HEK293 (cell line): Measurements from ENCODE around the gene SRCIN1.

ENCODE experiments used
- CTCF ChIA-PET: fragments of 350-600 bp; formaldehyde crosslinking; extraction: SDS; loops from one replicate; lab custom pipeline; 2021; ENCODE audit warnings: antibody characterized with exemption; lab: Yijun Ruan, JAX
- POLR2A ChIA-PET: fragments of 300-600 bp; formaldehyde crosslinking; extraction: SDS; loops from one replicate; lab custom pipeline; 2020; ENCODE audit warnings: antibody characterized with exemption, inconsistent platforms; lab: Yijun Ruan, JAX
- H3K27ac ChIP-seq: fragments of 200-500 bp; sonication (Bioruptor generic); 2 replicates; pipeline ENCODE4 v1.5.1; 2014; ENCODE audit warnings: low read depth, low read length, control low read depth, inconsistent platforms; ENCODE audit errors: extremely low read depth
- H3K36me3 ChIP-seq, 2 experiments: fragments of 200-500 bp in 1 of 2; sonication (Bioruptor generic) in 1 of 2; 1 replicate in 1 of 2; 2 replicates in 1 of 2; pipeline ENCODE4 v1.5.1; 2014 to 2017; ENCODE audit warnings: inconsistent platforms in 2 of 2, low read length in 2 of 2; ENCODE audit not compliant: control insufficient read depth in 2 of 2, insufficient read depth in 1 of 2
- H3K4me1 ChIP-seq: fragments of 200-500 bp; sonication (Bioruptor generic); 2 replicates; pipeline ENCODE4 v1.5.1; 2014; ENCODE audit warnings: mild to moderate bottlenecking, low read length, inconsistent platforms; ENCODE audit not compliant: control insufficient read depth, insufficient read depth
- H3K4me3 ChIP-seq: 2 replicates; pipeline ENCODE4 v1.5.1; 2011; ENCODE audit warnings: low read depth, mild to moderate bottlenecking, control low read depth, low read length, moderate library complexity
- H3K9me3 ChIP-seq: fragments of 200-500 bp; sonication (Bioruptor generic); 2 replicates; pipeline ENCODE4 v1.5.1; 2014; ENCODE audit warnings: low read depth, low read length, inconsistent platforms; ENCODE audit not compliant: control insufficient read depth, insufficient read depth
- ATF2 ChIP-seq: fragments of 450-650 bp; formaldehyde crosslinking; IDR thresholded peaks from 2 replicates; pipeline ENCODE4 v1.5.1; 2016; ENCODE audit warnings: missing biosample characterization, missing genetic modification characterization, low read depth
- FEZF1 ChIP-seq: fragments of 450-650 bp; formaldehyde crosslinking; IDR thresholded peaks from 2 replicates; pipeline ENCODE4 v1.5.1; 2016; ENCODE audit warnings: missing biosample characterization, missing genetic modification characterization
- YY2 ChIP-seq: fragments of 450-650 bp; formaldehyde crosslinking; IDR thresholded peaks from 2 replicates; pipeline ENCODE4 v1.5.1; 2016; ENCODE audit warnings: missing biosample characterization, missing genetic modification characterization
- ZBTB20 ChIP-seq: fragments of 450-650 bp; formaldehyde crosslinking; IDR thresholded peaks from 2 replicates; pipeline ENCODE4 v1.5.1; 2016; ENCODE audit warnings: missing biosample characterization, missing genetic modification characterization
- ZNF211 ChIP-seq: fragments of 450-650 bp; formaldehyde crosslinking; IDR thresholded peaks from 2 replicates; pipeline ENCODE4 v1.5.1; 2016; ENCODE audit warnings: low read depth, missing biosample characterization, missing genetic modification characterization
- ZNF335 ChIP-seq: fragments of 450-650 bp; formaldehyde crosslinking; conservative IDR thresholded peaks from 2 replicates; pipeline ENCODE4 v1.5.1; 2016; ENCODE audit warnings: missing biosample characterization, missing genetic modification characterization
- ZNF621 ChIP-seq: fragments of 450-650 bp; formaldehyde crosslinking; IDR thresholded peaks from 2 replicates; pipeline ENCODE4 v1.5.1; 2017; ENCODE audit warnings: missing biosample characterization, missing genetic modification characterization
- ZNF629 ChIP-seq: fragments of 450-650 bp; formaldehyde crosslinking; IDR thresholded peaks from 2 replicates; pipeline ENCODE4 v1.5.1; 2017; ENCODE audit warnings: missing biosample characterization, missing genetic modification characterization
- ZNF704 ChIP-seq: fragments of 450-650 bp; formaldehyde crosslinking; IDR thresholded peaks from 2 replicates; pipeline ENCODE4 v1.5.1; 2016; ENCODE audit warnings: missing biosample characterization, missing genetic modification characterization
- ZNF777 ChIP-seq: fragments of 450-650 bp; formaldehyde crosslinking; IDR thresholded peaks from 2 replicates; pipeline ENCODE4 v1.5.1; 2017; ENCODE audit warnings: missing biosample characterization, missing genetic modification characterization, borderline replicate concordance
- ZSCAN23 ChIP-seq: fragments of 450-650 bp; formaldehyde crosslinking; IDR thresholded peaks from 2 replicates; pipeline ENCODE4 v1.5.1; 2016; ENCODE audit warnings: missing biosample characterization, missing genetic modification characterization
- TF ChIP-seq, protein P1 (sequence below): fragments of 450-650 bp; formaldehyde crosslinking; IDR thresholded peaks from 2 replicates; pipeline ENCODE4 v1.5.1; 2016; ENCODE audit warnings: missing biosample characterization, missing genetic modification characterization
- TF ChIP-seq, protein P2 (sequence below): fragments of 450-650 bp; formaldehyde crosslinking; IDR thresholded peaks from 2 replicates; pipeline ENCODE4 v1.5.1; 2016; ENCODE audit warnings: missing biosample characterization, missing genetic modification characterization
- TF ChIP-seq, protein P3 (sequence below): fragments of 450-650 bp; formaldehyde crosslinking; conservative IDR thresholded peaks from 2 replicates; pipeline ENCODE4 v1.5.1; 2016; ENCODE audit warnings: low read depth, missing biosample characterization, missing genetic modification characterization

The SRCIN1 gene

GRCh38 chr17:38559051-38559879 is 46.5 kb downstream of the SRCIN1 start (continued):
- TF ChIP-seq, protein P1, sequence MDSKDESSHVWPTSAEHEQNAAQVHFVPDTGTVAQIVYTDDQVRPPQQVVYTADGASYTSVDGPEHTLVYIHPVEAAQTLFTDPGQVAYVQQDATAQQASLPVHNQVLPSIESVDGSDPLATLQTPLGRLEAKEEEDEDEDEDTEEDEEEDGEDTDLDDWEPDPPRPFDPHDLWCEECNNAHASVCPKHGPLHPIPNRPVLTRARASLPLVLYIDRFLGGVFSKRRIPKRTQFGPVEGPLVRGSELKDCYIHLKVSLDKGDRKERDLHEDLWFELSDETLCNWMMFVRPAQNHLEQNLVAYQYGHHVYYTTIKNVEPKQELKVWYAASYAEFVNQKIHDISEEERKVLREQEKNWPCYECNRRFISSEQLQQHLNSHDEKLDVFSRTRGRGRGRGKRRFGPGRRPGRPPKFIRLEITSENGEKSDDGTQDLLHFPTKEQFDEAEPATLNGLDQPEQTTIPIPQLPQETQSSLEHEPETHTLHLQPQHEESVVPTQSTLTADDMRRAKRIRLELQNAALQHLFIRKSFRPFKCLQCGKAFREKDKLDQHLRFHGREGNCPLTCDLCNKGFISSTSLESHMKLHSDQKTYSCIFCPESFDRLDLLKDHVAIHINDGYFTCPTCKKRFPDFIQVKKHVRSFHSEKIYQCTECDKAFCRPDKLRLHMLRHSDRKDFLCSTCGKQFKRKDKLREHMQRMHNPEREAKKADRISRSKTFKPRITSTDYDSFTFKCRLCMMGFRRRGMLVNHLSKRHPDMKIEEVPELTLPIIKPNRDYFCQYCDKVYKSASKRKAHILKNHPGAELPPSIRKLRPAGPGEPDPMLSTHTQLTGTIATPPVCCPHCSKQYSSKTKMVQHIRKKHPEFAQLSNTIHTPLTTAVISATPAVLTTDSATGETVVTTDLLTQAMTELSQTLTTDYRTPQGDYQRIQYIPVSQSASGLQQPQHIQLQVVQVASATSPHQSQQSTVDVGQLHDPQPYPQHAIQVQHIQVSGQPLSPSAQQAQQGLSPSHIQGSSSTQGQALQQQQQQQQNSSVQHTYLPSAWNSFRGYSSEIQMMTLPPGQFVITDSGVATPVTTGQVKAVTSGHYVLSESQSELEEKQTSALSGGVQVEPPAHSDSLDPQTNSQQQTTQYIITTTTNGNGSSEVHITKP (tag by site-specific recombination) = peak; percentile 78
- TF ChIP-seq YY2 (tag by site-specific recombination) (no peak), ZNF704 (tag by site-specific recombination) (no peak), ZNF777 (tag by site-specific recombination) (peak; percentile 96; the same call in 1 of the 2 replicates)
- TF ChIP-seq, protein P2, sequence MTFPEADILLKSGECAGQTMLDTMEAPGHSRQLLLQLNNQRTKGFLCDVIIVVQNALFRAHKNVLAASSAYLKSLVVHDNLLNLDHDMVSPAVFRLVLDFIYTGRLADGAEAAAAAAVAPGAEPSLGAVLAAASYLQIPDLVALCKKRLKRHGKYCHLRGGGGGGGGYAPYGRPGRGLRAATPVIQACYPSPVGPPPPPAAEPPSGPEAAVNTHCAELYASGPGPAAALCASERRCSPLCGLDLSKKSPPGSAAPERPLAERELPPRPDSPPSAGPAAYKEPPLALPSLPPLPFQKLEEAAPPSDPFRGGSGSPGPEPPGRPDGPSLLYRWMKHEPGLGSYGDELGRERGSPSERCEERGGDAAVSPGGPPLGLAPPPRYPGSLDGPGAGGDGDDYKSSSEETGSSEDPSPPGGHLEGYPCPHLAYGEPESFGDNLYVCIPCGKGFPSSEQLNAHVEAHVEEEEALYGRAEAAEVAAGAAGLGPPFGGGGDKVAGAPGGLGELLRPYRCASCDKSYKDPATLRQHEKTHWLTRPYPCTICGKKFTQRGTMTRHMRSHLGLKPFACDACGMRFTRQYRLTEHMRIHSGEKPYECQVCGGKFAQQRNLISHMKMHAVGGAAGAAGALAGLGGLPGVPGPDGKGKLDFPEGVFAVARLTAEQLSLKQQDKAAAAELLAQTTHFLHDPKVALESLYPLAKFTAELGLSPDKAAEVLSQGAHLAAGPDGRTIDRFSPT (tag by site-specific recombination) = no peak

DNA sequence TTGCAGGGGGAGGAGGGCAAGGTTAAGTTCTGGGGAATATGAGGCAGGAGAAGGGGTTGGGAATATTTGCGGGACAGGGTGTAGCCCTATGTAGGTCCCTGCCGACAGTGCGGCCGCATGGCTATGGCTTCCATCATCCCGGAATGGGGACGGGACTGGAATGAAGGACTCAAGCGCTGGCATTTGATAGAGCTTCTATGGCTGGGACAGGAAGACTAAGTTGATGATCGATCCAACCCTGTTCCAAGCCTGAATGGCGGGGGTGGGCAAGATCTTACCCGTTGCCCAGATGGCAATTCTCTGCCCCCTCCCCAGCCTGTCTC is 47.1 kb downstream of the SRCIN1 start:
- CTCF ChIA-PET = interaction anchor here (0.6 to 10.8 kb wide), 41 partner anchors 9 to 1816 kb away, joined by 3 to 264 read pairs (median 6); partner anchors contain the start of genes EPOP and SRCIN1
- Histone ChIP-seq H3K27ac (no peak overlapping the region), H3K9me3 (no peaks in the 10 kb centered on the region), H3K36me3 (peaks cover 0 to 17% of the 10 kb centered on the region in 2 experiments; a peak in 1 of 3 replicates)
- TF ChIP-seq ATF2 (tag by site-specific recombination) = no peak
- no peak for TF ChIP-seq ZNF629 (tag by site-specific recombination)
- TF ChIP-seq ZNF621 (tag by site-specific recombination) = no peak
- 0 out of 2 replicates have a peak, but pooled peaks have one; percentile 21 for TF ChIP-seq ZSCAN23 (tag by site-specific recombination)
- TF ChIP-seq ZNF335 (tag by site-specific recombination) = peak; percentile 68; the same call in 1 of the 2 replicates
- TF ChIP-seq FEZF1 (tag by site-specific recombination) = no peak
- TF ChIP-seq, protein P3, sequence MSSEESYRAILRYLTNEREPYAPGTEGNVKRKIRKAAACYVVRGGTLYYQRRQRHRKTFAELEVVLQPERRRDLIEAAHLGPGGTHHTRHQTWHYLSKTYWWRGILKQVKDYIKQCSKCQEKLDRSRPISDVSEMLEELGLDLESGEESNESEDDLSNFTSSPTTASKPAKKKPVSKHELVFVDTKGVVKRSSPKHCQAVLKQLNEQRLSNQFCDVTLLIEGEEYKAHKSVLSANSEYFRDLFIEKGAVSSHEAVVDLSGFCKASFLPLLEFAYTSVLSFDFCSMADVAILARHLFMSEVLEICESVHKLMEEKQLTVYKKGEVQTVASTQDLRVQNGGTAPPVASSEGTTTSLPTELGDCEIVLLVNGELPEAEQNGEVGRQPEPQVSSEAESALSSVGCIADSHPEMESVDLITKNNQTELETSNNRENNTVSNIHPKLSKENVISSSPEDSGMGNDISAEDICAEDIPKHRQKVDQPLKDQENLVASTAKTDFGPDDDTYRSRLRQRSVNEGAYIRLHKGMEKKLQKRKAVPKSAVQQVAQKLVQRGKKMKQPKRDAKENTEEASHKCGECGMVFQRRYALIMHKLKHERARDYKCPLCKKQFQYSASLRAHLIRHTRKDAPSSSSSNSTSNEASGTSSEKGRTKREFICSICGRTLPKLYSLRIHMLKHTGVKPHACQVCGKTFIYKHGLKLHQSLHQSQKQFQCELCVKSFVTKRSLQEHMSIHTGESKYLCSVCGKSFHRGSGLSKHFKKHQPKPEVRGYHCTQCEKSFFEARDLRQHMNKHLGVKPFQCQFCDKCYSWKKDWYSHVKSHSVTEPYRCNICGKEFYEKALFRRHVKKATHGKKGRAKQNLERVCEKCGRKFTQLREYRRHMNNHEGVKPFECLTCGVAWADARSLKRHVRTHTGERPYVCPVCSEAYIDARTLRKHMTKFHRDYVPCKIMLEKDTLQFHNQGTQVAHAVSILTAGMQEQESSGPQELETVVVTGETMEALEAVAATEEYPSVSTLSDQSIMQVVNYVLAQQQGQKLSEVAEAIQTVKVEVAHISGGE (tag by site-specific recombination) = peak; percentile 60; the same call in 1 of the 2 replicates
- 0 out of 2 replicates have a peak, but pooled peaks have one; percentile 19 for TF ChIP-seq ZBTB20 (tag by site-specific recombination)
- peak; percentile 85 for TF ChIP-seq YY2 (tag by site-specific recombination)
- TF ChIP-seq ZNF211 = no peak
- TF ChIP-seq, all 188 proteins: peak for 5
- H3K4me1 ChIP-seq = peaks cover 15% of the 10 kb centered on the region
- H3K4me3 ChIP-seq = peak overlapping the region; percentile 37
- POLR2A ChIA-PET = interaction anchor here (0.6 to 2.4 kb wide), 16 partner anchors 9 to 109 kb away, joined by 3 to 14 read pairs (median 4); no protein-coding TSS in a partner anchor
